HCT116 (cell line): ENCODE results near the gene NEURL1. TPM values are rescaled to one million over a fixed set of nuclear protein-coding genes. Genes with fewer than 3 reads are reported as not detected.

Source experiments
- ATAC-seq: fragments of 200-7000 bp; cut with Tn5 transposase; 2 replicates; pipeline ENCODE4 v1.9.1; 2020; ENCODE audit warnings: mild to moderate bottlenecking, moderate library complexity
- BruUV-seq: library from RNA; stranded (reverse); fragments of 400-500 nt; replicated peaks from 2 replicates; lab custom pipeline; 2021; lab: Mats Ljungman, UMichigan
- CTCF ChIA-PET: fragments of 300-600 bp; sonication (Branson Sonifier 250); formaldehyde crosslinking; loops from one replicate; lab custom pipeline; 2021; ENCODE audit warnings: antibody characterized with exemption; lab: Charles Lee
- POLR2A ChIA-PET: fragments of 300-600, 350-600 bp; sonication (Branson Sonifier 250); formaldehyde crosslinking; loops from one replicate; lab custom pipeline; 2021; ENCODE audit warnings: antibody characterized with exemption; lab: Charles Lee
- RAD21 ChIA-PET, 2 experiments: fragments of 300-600 bp; sonication (Branson Sonifier 250); formaldehyde crosslinking; loops; one replicate each; lab custom pipeline; 2023; ENCODE audit warnings: low total read pairs in 2 of 2; ENCODE audit not compliant: uncharacterized antibody in 2 of 2, unreplicated experiment in 2 of 2, low non-redundant PET in 1 of 2; lab: Charles Lee
- DNase-seq: peaks from one replicate; pipeline ENCODE4 v3.0.0-alpha.2; 2010; ENCODE audit warnings: low read depth, low spot score
- H2AFZ ChIP-seq: fragments of 200-600 bp; shearing (Covaris generic), sonication (generic); 2 replicates; pipeline ENCODE4 v1.6.1; 2017; ENCODE audit warnings: low read depth, mixed run types, mixed read lengths, antibody characterized with exemption, low read length; ENCODE audit not compliant: poor library complexity, severe bottlenecking
- H3K27ac ChIP-seq: 2 replicates; pipeline ENCODE4 v1.5.1; 2012; ENCODE audit warnings: low read depth, low read length
- H3K27me3 ChIP-seq: fragments of 200-600 bp; sonication (generic); 2 replicates; pipeline ENCODE4 v1.6.1; 2016; ENCODE audit warnings: mixed run types, low read length, mixed read lengths; ENCODE audit not compliant: insufficient read depth
- H3K36me3 ChIP-seq, 2 experiments: fragments of 200-500 bp in 1 of 2; fragments of 200-600 bp in 1 of 2; sonication (Bioruptor generic) in 1 of 2; sonication (generic) in 1 of 2; 2 replicates each; pipeline versions ENCODE4 v1.5.1 to v1.6.1; 2014 to 2016; ENCODE audit warnings: low read length in 2 of 2, inconsistent platforms in 1 of 2, mixed read lengths in 1 of 2, mixed run types in 1 of 2; ENCODE audit not compliant: insufficient read depth in 2 of 2, control insufficient read depth in 1 of 2
- H3K4me1 ChIP-seq, 2 experiments: fragments of 200-600 bp in 1 of 2; sonication (generic) in 1 of 2; 2 replicates each; pipeline versions ENCODE4 v1.5.1 to v1.6.1; 2012 to 2017; ENCODE audit warnings: low read length in 2 of 2, inconsistent platforms in 1 of 2, mild to moderate bottlenecking in 1 of 2, mixed read lengths in 1 of 2, mixed run types in 1 of 2, moderate library complexity in 1 of 2; ENCODE audit not compliant: insufficient read depth in 2 of 2, control insufficient read depth in 1 of 2
- H3K4me2 ChIP-seq: fragments of 200-600 bp; sonication (generic); 2 replicates; pipeline ENCODE4 v1.6.1; 2017; ENCODE audit warnings: mixed run types, low read length, mixed read lengths
- H3K4me3 ChIP-seq, 2 experiments: fragments of 200-600 bp in 1 of 2; sonication (generic) in 1 of 2; replicated peaks in 1 of 2; 2 replicates each; pipeline ENCODE4 v1.5.1; 2011 to 2016; ENCODE audit warnings: low read length in 2 of 2, control low read depth in 1 of 2, low read depth in 1 of 2, mild to moderate bottlenecking in 1 of 2, mixed read lengths in 1 of 2, mixed run types in 1 of 2
- H3K79me2 ChIP-seq: fragments of 200-600 bp; sonication (generic); 2 replicates; pipeline ENCODE4 v1.6.1; 2017; ENCODE audit warnings: mild to moderate bottlenecking, mixed run types, low read length, moderate library complexity, mixed read lengths; ENCODE audit not compliant: insufficient read depth
- H3K9ac ChIP-seq: fragments of 200-600 bp; sonication (generic); 2 replicates; pipeline ENCODE4 v1.6.1; 2016; ENCODE audit warnings: low read length, mixed read lengths
- H3K9me2 ChIP-seq: fragments of 200-600 bp; sonication (generic), shearing (Covaris generic); 2 replicates; pipeline ENCODE4 v1.6.1; 2017; ENCODE audit warnings: mixed run types, mild to moderate bottlenecking, moderate library complexity; ENCODE audit not compliant: insufficient read depth
- H3K9me3 ChIP-seq, 2 experiments: fragments of 200-500 bp in 1 of 2; fragments of 200-600 bp in 1 of 2; sonication (Bioruptor generic) in 1 of 2; sonication (generic) in 1 of 2; 2 replicates each; pipeline ENCODE4 v1.6.1; 2014 to 2017; ENCODE audit warnings: low read length in 2 of 2, mixed read lengths in 2 of 2, inconsistent platforms in 1 of 2, low read depth in 1 of 2, mild to moderate bottlenecking in 1 of 2, mixed run types in 1 of 2, moderate library complexity in 1 of 2; ENCODE audit not compliant: control insufficient read depth in 1 of 2, insufficient read depth in 1 of 2
- H4K20me1 ChIP-seq: fragments of 200-600 bp; sonication (generic), shearing (Covaris generic); 2 replicates; pipeline ENCODE4 v1.6.1; 2017; ENCODE audit warnings: mixed run types, mild to moderate bottlenecking, moderate library complexity; ENCODE audit not compliant: insufficient read depth
- CBX3 ChIP-seq: IDR thresholded peaks from 2 replicates; pipeline ENCODE4 v1.6.1; 2012; ENCODE audit warnings: low read depth
- CEBPB ChIP-seq: IDR thresholded peaks from 2 replicates; pipeline ENCODE4 v1.6.1; 2012; ENCODE audit warnings: low read depth
- CTCF ChIP-seq, 3 experiments: fragments of 200-600 bp in 1 of 3; sonication (generic) in 1 of 3; IDR thresholded peaks in 2 of 3; conservative IDR thresholded peaks in 1 of 3; 2 replicates each; pipeline ENCODE4 v1.5.1; 2012 to 2017; ENCODE audit warnings: low read depth in 2 of 3, low read length in 2 of 3, antibody characterized with exemption in 1 of 3, borderline replicate concordance in 1 of 3, control low read depth in 1 of 3, mild to moderate bottlenecking in 1 of 3, mixed read lengths in 1 of 3, mixed run types in 1 of 3, moderate library complexity in 1 of 3; ENCODE audit not compliant: insufficient read depth in 1 of 3
- EGR1 ChIP-seq: IDR thresholded peaks from 2 replicates; pipeline ENCODE4 v1.6.1; 2012; ENCODE audit warnings: low read depth
- ELF1 ChIP-seq: IDR thresholded peaks from 2 replicates; pipeline ENCODE4 v1.6.1; 2012; ENCODE audit warnings: low read depth, borderline replicate concordance
- EZH2 ChIP-seq: fragments of 200-600 bp; sonication (generic); IDR thresholded peaks from 2 replicates; pipeline ENCODE4 v1.6.1; 2017; ENCODE audit warnings: antibody characterized with exemption, mixed run types
- EZH2phosphoT487 ChIP-seq: fragments of 200-600 bp; IDR thresholded peaks from 2 replicates; pipeline ENCODE4 v1.6.1; 2018; ENCODE audit warnings: antibody characterized with exemption, borderline replicate concordance
- FOSL1 ChIP-seq: IDR thresholded peaks from 2 replicates; pipeline ENCODE4 v1.6.1; 2012; ENCODE audit warnings: low read depth
- MAX ChIP-seq: IDR thresholded peaks from 2 replicates; pipeline ENCODE4 v1.6.1; 2012
- POLR2A ChIP-seq: IDR thresholded peaks from 2 replicates; pipeline ENCODE4 v1.7.0; 2011; ENCODE audit warnings: borderline replicate concordance; ENCODE audit not compliant: insufficient read depth, insufficient read length; ENCODE audit errors: extremely low read depth
- REST ChIP-seq: IDR thresholded peaks from 2 replicates; pipeline ENCODE4 v1.6.1; 2012; ENCODE audit warnings: low read depth
- SIN3A ChIP-seq: IDR thresholded peaks from 2 replicates; pipeline ENCODE4 v1.6.1; 2012; ENCODE audit warnings: low read depth
- SRF ChIP-seq: IDR thresholded peaks from 2 replicates; pipeline ENCODE4 v1.6.1; 2012; ENCODE audit warnings: low read depth
- YY1 ChIP-seq: IDR thresholded peaks from 2 replicates; pipeline ENCODE4 v1.6.1; 2011; ENCODE audit warnings: low read length, low read depth, moderate library complexity, mild to moderate bottlenecking; ENCODE audit not compliant: insufficient replicate concordance; ENCODE audit errors: extremely low read depth
- ZBTB33 ChIP-seq: IDR thresholded peaks from 2 replicates; pipeline ENCODE4 v1.6.1; 2011; ENCODE audit warnings: mild to moderate bottlenecking, low read length, moderate library complexity; ENCODE audit not compliant: insufficient replicate concordance; ENCODE audit errors: extremely low read depth
- intact Hi-C: fragments of 100-400 bp; cut with micrococcal nuclease; formaldehyde crosslinking; loops from 2 replicates; pipeline ENCODE4 v1.10.0; 2022
- total RNA-seq: library from RNA; stranded (reverse); gene quantifications from one replicate; pipeline ENCODE4 v1.2.1, GENCODE V29; 2021; ENCODE audit not compliant: unreplicated experiment

The NEURL1 gene
- total RNA-seq, 1 experiment from 2014 or later = 1.4 TPM

- Histone ChIP-seq H4K20me1 (no peaks in the 10 kb centered on the region), H3K4me1 (peaks cover 0 to 10% of the 10 kb centered on the region in 2 experiments; a peak in 1 of 4 replicates), H3K9ac (no peak overlapping the region), H3K27ac (no peak overlapping the region), H3K4me2 (no peak overlapping the region), H2AFZ (no peak overlapping the region), H3K36me3 (no peaks in the 10 kb centered on the region), H3K9me2 (no peaks in the 10 kb centered on the region), H3K4me3 (no peak overlapping the region), H3K9me3 (no peaks in the 10 kb centered on the region), H3K27me3 (no peaks in the 10 kb centered on the region), H3K79me2 (no peaks in the 10 kb centered on the region)
- intact Hi-C loops = no loop called here
- RAD21 ChIA-PET = no interaction called here
- BruUV-seq = no TSS peak
- DNase-seq (no peak), ATAC-seq (no peak)
- CTCF ChIA-PET = interaction anchor here (0.7 kb wide), 1 partner anchor 11 kb away, joined by 3 read pairs; no protein-coding TSS in a partner anchor
- no peak for TF ChIP-seq CTCF (IDR thresholded peaks at IDR 0.05 in 2 of 3, conservative IDR thresholded peaks at IDR 0.05 in 1 of 3; ENCODE audit: borderline replicate concordance in 1 of 3, insufficient read depth in 1 of 3, low read depth in 2 of 3, low read length in 2 of 3)
- no peak for TF ChIP-seq CEBPB
- no peak for TF ChIP-seq ELF1
- TF ChIP-seq YY1 = no peak
- no peak for TF ChIP-seq EZH2
- no peak for TF ChIP-seq EGR1
- no peak for TF ChIP-seq EZH2phosphoT487
- TF ChIP-seq SRF = no peak
- TF ChIP-seq CBX3 = no peak
- no peak for TF ChIP-seq POLR2A
- TF ChIP-seq MAX = no peak
- TF ChIP-seq SIN3A = no peak
- no peak for TF ChIP-seq ZBTB33
- no peak for TF ChIP-seq REST
- no peak for TF ChIP-seq FOSL1
- POLR2A ChIA-PET = interaction anchor here (0.9 kb wide), 1 partner anchor 12 kb away, joined by 3 read pairs; no protein-coding TSS in a partner anchor
Observed at GRCh38 chr10:103553743-103554487, 60.4 kb downstream of the NEURL1 start.
